ENCODE data around the gene ECM2. TPM values are rescaled to one million over a fixed set of nuclear protein-coding genes. Genes with fewer than 3 reads are reported as not detected.

Gene ECM2
- total RNA-seq, 1 experiment from 2014 or later: 0.11 TPM

- H3K9ac ChIP-seq (ENCODE audit: low read length): no peak overlapping the region
- H3K27me3 ChIP-seq (ENCODE audit: low read length): no peaks in the 10 kb centered on the region
- H3K79me2 ChIP-seq (ENCODE audit: low read length): peaks cover 3% of the 10 kb centered on the region; the same call in 1 of the 2 replicates
- no peak overlapping the region for H3K4me3 ChIP-seq (ENCODE audit: low read length)
- no peak overlapping the region for H3K27ac ChIP-seq (ENCODE audit: low read length)
- H4K20me1 ChIP-seq (ENCODE audit: insufficient read depth, low read depth, low read length): no peaks in the 10 kb centered on the region
- no peaks in the 10 kb centered on the region for H3K36me3 ChIP-seq (ENCODE audit: insufficient read depth, low read length)
- H3K9me2 ChIP-seq (replicated peaks; ENCODE audit: insufficient read depth, low read length): no peaks in the 10 kb centered on the region
- H3K4me2 ChIP-seq (ENCODE audit: low read depth, low read length, poor library complexity, severe bottlenecking): no peak overlapping the region
- no peaks in the 10 kb centered on the region for H3K4me1 ChIP-seq (ENCODE audit: low read length)
- DNase-seq: no peak
- H2AFZ ChIP-seq (ENCODE audit: low read length): no peak overlapping the region
- no peaks in the 10 kb centered on the region for H3K9me3 ChIP-seq (ENCODE audit: low read length)
Measured at GRCh38 chr9:92522983-92523970, 12.5 kb downstream of the ECM2 start.

DNA sequence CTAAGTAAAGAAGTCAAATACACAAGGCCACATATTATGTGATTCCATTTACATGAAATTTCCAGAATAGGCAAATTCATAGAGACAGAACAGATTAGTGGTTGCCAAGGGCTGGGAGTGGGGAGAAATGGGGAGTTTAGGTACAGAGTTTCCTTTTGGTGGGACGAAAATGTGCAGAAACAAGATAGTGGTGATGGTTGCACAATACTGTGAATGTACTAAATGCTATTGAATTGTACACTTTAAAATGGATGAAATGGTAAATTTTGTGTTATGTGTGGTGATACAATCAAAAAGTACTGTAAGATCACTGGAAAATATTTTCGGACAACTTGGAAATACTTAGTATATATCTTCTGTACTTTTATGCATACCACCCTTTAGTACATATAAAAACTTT, 15.0 kb downstream of the ECM2 start:
- no peak for DNase-seq
- no peaks in the 10 kb centered on the region for H4K20me1 ChIP-seq (ENCODE audit: insufficient read depth, low read depth, low read length)
- H3K27me3 ChIP-seq (ENCODE audit: low read length): no peaks in the 10 kb centered on the region
- H3K79me2 ChIP-seq (ENCODE audit: low read length): peaks cover 3% of the 10 kb centered on the region; the same call in 1 of the 2 replicates
- H3K4me1 ChIP-seq (ENCODE audit: low read length): no peaks in the 10 kb centered on the region
- H3K9me2 ChIP-seq (replicated peaks; ENCODE audit: insufficient read depth, low read length): no peaks in the 10 kb centered on the region
- H3K9me3 ChIP-seq (ENCODE audit: low read length): no peaks in the 10 kb centered on the region
- no peak overlapping the region for H3K4me3 ChIP-seq (ENCODE audit: low read length)
- H3K27ac ChIP-seq (ENCODE audit: low read length): no peak overlapping the region
- H3K36me3 ChIP-seq (ENCODE audit: insufficient read depth, low read length): no peaks in the 10 kb centered on the region
- no peak overlapping the region for H2AFZ ChIP-seq (ENCODE audit: low read length)
- H3K4me2 ChIP-seq (ENCODE audit: low read depth, low read length, poor library complexity, severe bottlenecking): no peak overlapping the region
- no peak overlapping the region for H3K9ac ChIP-seq (ENCODE audit: low read length)

GRCh38 chr9:92518199-92518598, 17.6 kb downstream of the ECM2 start:
- Histone ChIP-seq H2AFZ (ENCODE audit: low read length) (no peak overlapping the region), H3K36me3 (ENCODE audit: insufficient read depth, low read length) (no peaks in the 10 kb centered on the region), H3K9me2 (replicated peaks; ENCODE audit: insufficient read depth, low read length) (no peaks in the 10 kb centered on the region), H3K9me3 (ENCODE audit: low read length) (no peaks in the 10 kb centered on the region), H4K20me1 (ENCODE audit: insufficient read depth, low read depth, low read length) (no peaks in the 10 kb centered on the region), H3K4me2 (ENCODE audit: low read depth, low read length, poor library complexity, severe bottlenecking) (no peak overlapping the region), H3K79me2 (ENCODE audit: low read length) (peaks cover 3% of the 10 kb centered on the region; the same call in 1 of the 2 replicates), H3K27ac (ENCODE audit: low read length) (no peak overlapping the region), H3K27me3 (ENCODE audit: low read length) (no peaks in the 10 kb centered on the region), H3K9ac (ENCODE audit: low read length) (no peak overlapping the region), H3K4me1 (ENCODE audit: low read length) (no peaks in the 10 kb centered on the region), H3K4me3 (ENCODE audit: low read length) (no peak overlapping the region)
- no peak for DNase-seq

DNA sequence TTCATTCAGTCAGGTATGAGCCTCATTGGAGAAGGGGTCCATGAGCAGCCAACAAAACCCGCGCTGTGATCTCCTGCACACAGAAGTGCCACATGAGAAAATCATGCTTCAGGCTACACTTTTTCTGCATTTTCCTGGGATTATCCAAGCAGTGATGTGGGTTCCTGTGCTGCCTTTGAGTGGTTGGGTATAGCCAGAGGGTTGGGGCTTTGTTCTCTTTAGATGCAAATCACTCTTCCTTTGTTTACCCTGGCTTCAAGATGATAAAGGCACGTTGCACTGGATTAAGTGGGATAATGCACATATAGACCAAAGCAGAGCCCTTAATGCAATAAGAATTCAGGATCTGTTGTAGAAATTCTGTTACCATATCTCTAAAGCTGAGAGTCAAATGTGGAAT, 18.7 kb downstream of the ECM2 start:
- no peak for DNase-seq
- no peak overlapping the region for H3K27ac ChIP-seq (ENCODE audit: low read length)

GRCh38 chr9:92516521-92516920, 19.3 kb downstream of the ECM2 start:
- H3K36me3 ChIP-seq (ENCODE audit: insufficient read depth, low read length): no peaks in the 10 kb centered on the region
- no peaks in the 10 kb centered on the region for H3K27me3 ChIP-seq (ENCODE audit: low read length)
- no peak overlapping the region for H3K27ac ChIP-seq (ENCODE audit: low read length)
- H3K9me2 ChIP-seq (replicated peaks; ENCODE audit: insufficient read depth, low read length): no peaks in the 10 kb centered on the region
- no peaks in the 10 kb centered on the region for H4K20me1 ChIP-seq (ENCODE audit: insufficient read depth, low read depth, low read length)
- no peaks in the 10 kb centered on the region for H3K79me2 ChIP-seq (ENCODE audit: low read length)
- H3K4me1 ChIP-seq (ENCODE audit: low read length): no peaks in the 10 kb centered on the region
- no peak overlapping the region for H3K4me2 ChIP-seq (ENCODE audit: low read depth, low read length, poor library complexity, severe bottlenecking)
- H2AFZ ChIP-seq (ENCODE audit: low read length): no peak overlapping the region
- no peak overlapping the region for H3K9ac ChIP-seq (ENCODE audit: low read length)
- no peaks in the 10 kb centered on the region for H3K9me3 ChIP-seq (ENCODE audit: low read length)
- DNase-seq: no peak
- no peak overlapping the region for H3K4me3 ChIP-seq (ENCODE audit: low read length)

More for the DNA sequence above, 18.7 kb downstream of the ECM2 start:
- H3K4me1 ChIP-seq (ENCODE audit: low read length): no peaks in the 10 kb centered on the region
- no peaks in the 10 kb centered on the region for H3K9me3 ChIP-seq (ENCODE audit: low read length)
- H2AFZ ChIP-seq (ENCODE audit: low read length): no peak overlapping the region
- H3K9me2 ChIP-seq (replicated peaks; ENCODE audit: insufficient read depth, low read length): no peaks in the 10 kb centered on the region
- H3K79me2 ChIP-seq (ENCODE audit: low read length): no peaks in the 10 kb centered on the region
- no peak overlapping the region for H3K4me2 ChIP-seq (ENCODE audit: low read depth, low read length, poor library complexity, severe bottlenecking)
- H3K36me3 ChIP-seq (ENCODE audit: insufficient read depth, low read length): no peaks in the 10 kb centered on the region
- no peak overlapping the region for H3K9ac ChIP-seq (ENCODE audit: low read length)
- no peaks in the 10 kb centered on the region for H3K27me3 ChIP-seq (ENCODE audit: low read length)
- no peak overlapping the region for H3K4me3 ChIP-seq (ENCODE audit: low read length)
- H4K20me1 ChIP-seq (ENCODE audit: insufficient read depth, low read depth, low read length): no peaks in the 10 kb centered on the region

DNA sequence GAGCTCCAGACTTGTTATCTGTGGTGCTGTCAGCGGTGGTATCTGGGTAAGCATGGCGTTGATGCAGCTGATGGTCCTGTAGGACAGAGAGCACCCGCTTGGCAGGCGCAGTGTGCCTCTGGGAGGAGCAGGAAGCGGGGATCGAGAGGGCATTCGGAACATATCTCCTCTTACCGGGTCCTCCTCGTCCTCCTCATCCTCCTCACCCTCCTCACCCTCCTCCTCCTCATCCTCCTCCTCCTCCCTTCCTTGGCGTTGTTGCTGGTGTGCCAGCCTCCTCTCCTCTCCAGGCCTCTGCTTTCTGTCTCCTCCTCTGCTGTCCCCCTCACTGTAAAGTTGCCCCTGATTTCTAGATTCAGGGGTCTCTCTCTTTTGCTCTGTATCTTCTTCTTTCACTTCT, 21.2 kb downstream of the ECM2 start:
- Histone ChIP-seq H3K4me2 (ENCODE audit: low read depth, low read length, poor library complexity, severe bottlenecking) (no peak overlapping the region), H3K9ac (ENCODE audit: low read length) (no peak overlapping the region), H4K20me1 (ENCODE audit: insufficient read depth, low read depth, low read length) (no peaks in the 10 kb centered on the region), H3K27ac (ENCODE audit: low read length) (no peak overlapping the region), H3K9me3 (ENCODE audit: low read length) (no peaks in the 10 kb centered on the region), H3K4me3 (ENCODE audit: low read length) (no peak overlapping the region), H2AFZ (ENCODE audit: low read length) (no peak overlapping the region), H3K4me1 (ENCODE audit: low read length) (peaks cover 10% of the 10 kb centered on the region), H3K79me2 (ENCODE audit: low read length) (no peaks in the 10 kb centered on the region), H3K36me3 (ENCODE audit: insufficient read depth, low read length) (no peaks in the 10 kb centered on the region), H3K9me2 (replicated peaks; ENCODE audit: insufficient read depth, low read length) (no peaks in the 10 kb centered on the region), H3K27me3 (ENCODE audit: low read length) (no peaks in the 10 kb centered on the region)
- DNase-seq: no peak

DNA sequence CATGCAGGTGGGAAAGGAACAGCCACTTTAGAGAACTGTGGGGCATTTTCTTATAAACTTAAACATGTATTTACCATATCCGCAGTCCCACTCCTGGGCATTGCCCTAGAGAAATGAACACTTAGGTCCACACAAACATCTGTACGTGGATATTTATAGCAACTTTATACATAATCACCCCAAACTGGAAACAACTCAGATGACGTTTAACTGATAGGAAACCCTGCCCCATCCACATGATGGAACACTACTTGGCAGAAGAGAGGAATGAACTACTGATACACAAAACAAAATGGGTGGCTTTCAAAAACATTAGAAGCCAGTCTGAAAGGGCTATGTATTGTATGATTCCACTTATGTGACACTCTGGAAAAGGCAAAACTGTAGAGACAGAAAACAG, 22.4 kb downstream of the ECM2 start:
- Histone ChIP-seq H3K4me1 (ENCODE audit: low read length) (peaks cover 10% of the 10 kb centered on the region), H3K9me3 (ENCODE audit: low read length) (no peaks in the 10 kb centered on the region), H3K9me2 (replicated peaks; ENCODE audit: insufficient read depth, low read length) (no peaks in the 10 kb centered on the region), H3K27me3 (ENCODE audit: low read length) (no peaks in the 10 kb centered on the region), H3K27ac (ENCODE audit: low read length) (no peak overlapping the region), H4K20me1 (ENCODE audit: insufficient read depth, low read depth, low read length) (no peaks in the 10 kb centered on the region), H3K9ac (ENCODE audit: low read length) (no peak overlapping the region), H3K36me3 (ENCODE audit: insufficient read depth, low read length) (no peaks in the 10 kb centered on the region), H3K4me2 (ENCODE audit: low read depth, low read length, poor library complexity, severe bottlenecking) (no peak overlapping the region), H3K79me2 (ENCODE audit: low read length) (no peaks in the 10 kb centered on the region), H3K4me3 (ENCODE audit: low read length) (no peak overlapping the region), H2AFZ (ENCODE audit: low read length) (no peak overlapping the region)
- DNase-seq: no peak

DNA sequence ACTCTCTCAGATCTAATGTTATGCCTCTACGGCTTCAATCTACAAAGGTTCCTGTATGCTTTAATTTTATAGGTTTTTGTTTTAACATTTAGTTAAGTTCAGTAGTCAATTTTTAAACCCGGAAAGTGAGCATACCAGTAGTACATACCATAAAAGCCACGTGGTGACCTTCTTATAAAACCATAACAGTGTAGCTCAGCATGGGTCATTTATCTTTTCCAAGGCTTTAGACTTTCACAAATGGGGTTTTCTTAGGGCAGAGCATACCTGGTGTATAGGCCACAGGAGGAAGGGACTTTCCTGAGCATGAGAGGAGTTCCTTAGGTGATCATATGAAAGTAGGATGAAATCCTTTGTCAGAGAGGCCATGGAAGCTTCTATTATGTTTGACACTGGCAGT, 23.2 kb downstream of the ECM2 start:
- no peaks in the 10 kb centered on the region for H3K9me2 ChIP-seq (replicated peaks; ENCODE audit: insufficient read depth, low read length)
- H3K27ac ChIP-seq (ENCODE audit: low read length): no peak overlapping the region
- H3K9me3 ChIP-seq (ENCODE audit: low read length): no peaks in the 10 kb centered on the region
- no peaks in the 10 kb centered on the region for H3K27me3 ChIP-seq (ENCODE audit: low read length)
- no peak overlapping the region for H3K4me2 ChIP-seq (ENCODE audit: low read depth, low read length, poor library complexity, severe bottlenecking)
- H3K79me2 ChIP-seq (ENCODE audit: low read length): no peaks in the 10 kb centered on the region
- peaks cover 13% of the 10 kb centered on the region for H3K4me1 ChIP-seq (ENCODE audit: low read length)
- DNase-seq: no peak
- H4K20me1 ChIP-seq (ENCODE audit: insufficient read depth, low read depth, low read length): no peaks in the 10 kb centered on the region
- H2AFZ ChIP-seq (ENCODE audit: low read length): no peak overlapping the region
- no peak overlapping the region for H3K4me3 ChIP-seq (ENCODE audit: low read length)
- no peaks in the 10 kb centered on the region for H3K36me3 ChIP-seq (ENCODE audit: insufficient read depth, low read length)
- H3K9ac ChIP-seq (ENCODE audit: low read length): no peak overlapping the region
